Gastrocnemius medialis (tissue), 4 donors: ENCODE measurements around the gene USP54.

ENCODE experiments used
- POLR2A ChIP-seq, 2 donors: fragments of 450-650 bp; IDR thresholded peaks; one replicate each; pipeline ENCODE4 v1.6.1; 2017; ENCODE audit warnings: antibody characterized with exemption in 2 of 2, mild to moderate bottlenecking in 2 of 2, moderate library complexity in 2 of 2
- TF ChIP-seq, protein P1 (sequence below), 5 experiments: fragments of 450-650 bp in 3 of 5; fragments of 200-600 bp in 2 of 5; sonication (generic) in 2 of 5; IDR thresholded peaks in 4 of 5; conservative IDR thresholded peaks in 1 of 5; 1 replicate in 4 of 5; 2 replicates in 1 of 5; pipeline ENCODE4 v1.5.1; 2016 to 2019; ENCODE audit warnings: antibody characterized with exemption in 5 of 5, mild to moderate bottlenecking in 3 of 5, moderate library complexity in 3 of 5

DNA sequence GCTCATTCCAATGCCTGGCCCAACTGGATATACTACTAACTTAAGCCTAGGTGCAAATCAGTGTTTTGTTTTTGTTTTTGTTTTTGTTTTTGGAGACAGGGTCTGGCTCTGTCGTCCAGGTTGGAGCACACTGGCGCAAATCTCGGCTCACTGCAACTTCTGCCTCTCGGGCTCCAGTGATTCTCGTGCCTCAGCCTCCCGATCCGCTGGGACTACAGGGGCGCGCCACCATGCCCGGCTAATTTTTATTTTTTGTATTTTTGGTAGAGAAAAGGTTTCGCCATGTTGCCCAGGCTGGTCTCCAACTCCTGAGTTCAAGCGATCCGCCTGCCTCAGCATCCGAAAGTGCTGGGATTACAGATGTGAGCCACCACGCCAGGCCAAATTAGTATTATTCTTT is 96.9 kb downstream of the USP54 start:
- TF ChIP-seq, protein P1, sequence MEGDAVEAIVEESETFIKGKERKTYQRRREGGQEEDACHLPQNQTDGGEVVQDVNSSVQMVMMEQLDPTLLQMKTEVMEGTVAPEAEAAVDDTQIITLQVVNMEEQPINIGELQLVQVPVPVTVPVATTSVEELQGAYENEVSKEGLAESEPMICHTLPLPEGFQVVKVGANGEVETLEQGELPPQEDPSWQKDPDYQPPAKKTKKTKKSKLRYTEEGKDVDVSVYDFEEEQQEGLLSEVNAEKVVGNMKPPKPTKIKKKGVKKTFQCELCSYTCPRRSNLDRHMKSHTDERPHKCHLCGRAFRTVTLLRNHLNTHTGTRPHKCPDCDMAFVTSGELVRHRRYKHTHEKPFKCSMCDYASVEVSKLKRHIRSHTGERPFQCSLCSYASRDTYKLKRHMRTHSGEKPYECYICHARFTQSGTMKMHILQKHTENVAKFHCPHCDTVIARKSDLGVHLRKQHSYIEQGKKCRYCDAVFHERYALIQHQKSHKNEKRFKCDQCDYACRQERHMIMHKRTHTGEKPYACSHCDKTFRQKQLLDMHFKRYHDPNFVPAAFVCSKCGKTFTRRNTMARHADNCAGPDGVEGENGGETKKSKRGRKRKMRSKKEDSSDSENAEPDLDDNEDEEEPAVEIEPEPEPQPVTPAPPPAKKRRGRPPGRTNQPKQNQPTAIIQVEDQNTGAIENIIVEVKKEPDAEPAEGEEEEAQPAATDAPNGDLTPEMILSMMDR (IDR thresholded peaks at IDR 0.05 in 4 of 5, conservative IDR thresholded peaks at IDR 0.05 in 1 of 5) = no peak
- no peak for TF ChIP-seq POLR2A (IDR thresholded peaks at IDR 0.05)
